Dermis blood vessel endothelial cell (primary cell): ENCODE data around the gene LMO7. TPM values are rescaled to one million over a fixed set of nuclear protein-coding genes. Genes with fewer than 3 reads are reported as not detected.
"Not testable (repeated sequence)": the region's sequence is repeated elsewhere in the genome, so short reads cannot be mapped to it uniquely, and the experiment has no call there.

Experiments used
- DNase-seq: peaks from one replicate; pipeline ENCODE4 v3.0.0; 2010
- total RNA-seq: library from RNA; depleted of rRNA; stranded (reverse); fragments of >200 nt; gene quantifications from 2 replicates; pipeline ENCODE4 v1.2.3, GENCODE V29; 2014

LMO7 gene
- total RNA-seq, 1 donor from 2014 or later, result 36.8 TPM

DNA sequence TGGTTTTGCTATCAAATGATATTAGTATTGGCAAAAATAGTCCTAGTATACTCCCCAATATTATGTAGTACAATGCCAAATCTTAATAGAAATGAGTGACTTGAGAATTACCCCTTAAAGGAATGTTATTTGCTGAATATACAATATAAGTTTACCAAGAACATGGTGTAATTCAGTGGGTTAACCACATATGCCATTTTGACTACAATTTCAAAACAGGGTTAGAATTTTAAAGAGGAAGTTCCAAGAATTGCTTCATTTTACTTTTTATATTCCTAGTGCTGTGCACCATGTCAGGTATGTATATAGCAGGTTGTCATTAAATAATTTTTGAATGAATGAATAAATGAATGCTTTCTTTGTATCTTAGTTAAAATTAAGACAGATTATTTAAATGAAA lies 66.3 kb downstream of the LMO7 start:
- DNase-seq, result no peak

DNA sequence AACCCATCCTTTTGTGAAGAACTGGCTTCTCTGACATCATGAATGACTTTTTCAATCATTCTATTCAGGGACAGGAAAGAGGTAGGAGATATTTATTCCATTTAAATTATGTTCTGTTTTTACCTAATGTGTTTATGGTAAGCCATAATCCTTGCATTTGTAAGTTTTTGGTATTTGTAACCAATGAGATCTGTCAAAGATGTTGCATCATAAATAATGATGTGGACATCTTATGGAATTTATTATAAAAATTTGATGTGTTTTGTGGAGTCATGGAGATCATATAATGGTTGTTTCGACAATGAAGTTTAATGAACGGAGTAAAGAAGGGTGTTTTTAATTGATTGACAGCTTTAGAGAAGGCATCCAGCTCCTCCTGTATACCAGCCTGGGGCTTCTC lies 67.6 kb downstream of the LMO7 start:
- DNase-seq, result no peak

DNA sequence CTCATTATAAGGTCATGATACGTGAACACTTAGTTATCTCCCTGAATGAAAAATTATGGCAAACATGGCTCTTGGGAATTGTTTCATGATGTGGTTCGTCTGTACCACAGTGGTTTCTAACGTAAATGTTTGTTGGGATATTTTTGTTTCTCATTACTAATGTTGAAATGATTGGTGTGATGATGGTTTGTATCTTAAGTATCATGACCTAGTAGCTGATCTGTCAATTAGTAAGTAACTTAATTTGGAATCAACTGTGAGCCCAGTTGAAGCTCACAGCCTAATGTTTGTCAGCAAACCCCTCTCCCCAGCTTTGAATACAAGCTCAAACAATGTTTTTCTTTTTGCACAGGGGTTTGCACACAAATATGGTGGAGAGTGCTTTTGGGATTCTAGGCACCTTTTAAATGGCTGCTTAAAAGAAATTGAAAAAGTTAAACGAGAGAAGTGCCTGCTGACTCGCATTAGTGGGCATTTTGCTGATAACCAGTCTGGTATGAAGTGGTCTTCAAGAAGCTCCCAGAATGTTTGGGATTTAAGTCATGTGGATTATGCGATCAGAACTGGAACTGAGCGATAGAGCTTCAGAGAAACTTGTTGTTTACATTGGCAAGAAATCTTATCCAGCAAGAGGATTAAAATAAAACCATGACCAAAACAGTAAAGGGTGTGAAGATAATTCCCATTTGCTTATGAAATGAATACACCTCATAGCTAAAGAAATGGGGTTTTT lies 68.2 kb downstream of the LMO7 start:
- DNase-seq, result peak; percentile 29

DNA sequence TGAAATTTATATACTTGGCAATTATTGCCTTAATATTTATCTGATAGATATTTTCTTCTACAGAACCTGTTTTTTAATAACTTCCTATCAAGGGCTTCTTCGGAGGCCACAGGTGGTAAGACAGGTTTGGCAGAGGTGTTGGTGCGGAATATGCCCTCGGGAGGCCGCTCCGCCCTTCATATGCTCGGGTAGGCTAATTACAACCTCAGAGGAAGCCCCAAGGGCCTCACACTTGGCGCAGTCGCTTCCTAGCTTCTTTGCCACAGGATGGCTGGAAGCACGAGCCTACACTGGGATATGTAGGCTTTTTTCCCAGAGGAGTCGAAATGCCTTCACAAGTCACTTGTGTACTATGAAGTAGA lies 68.8 kb downstream of the LMO7 start:
- peak; percentile 13 for DNase-seq

- peak; percentile 68 for DNase-seq
Measured at GRCh38 chr13:75705395-75705794, 69.3 kb downstream of the LMO7 start.

GRCh38 chr13:75705908-75706307 lies 69.8 kb downstream of the LMO7 start:
- no peak for DNase-seq

GRCh38 chr13:75713852-75714251 lies 77.7 kb downstream of the LMO7 start:
- DNase-seq, result no peak

- DNase-seq, result peak; percentile 36
Measured at GRCh38 chr13:75715601-75716523, 79.7 kb downstream of the LMO7 start.

- no peak for DNase-seq
Measured at GRCh38 chr13:75717525-75717924, 81.4 kb downstream of the LMO7 start.

- no peak for DNase-seq
Measured at GRCh38 chr13:75721307-75721706, 85.2 kb downstream of the LMO7 start.

DNA sequence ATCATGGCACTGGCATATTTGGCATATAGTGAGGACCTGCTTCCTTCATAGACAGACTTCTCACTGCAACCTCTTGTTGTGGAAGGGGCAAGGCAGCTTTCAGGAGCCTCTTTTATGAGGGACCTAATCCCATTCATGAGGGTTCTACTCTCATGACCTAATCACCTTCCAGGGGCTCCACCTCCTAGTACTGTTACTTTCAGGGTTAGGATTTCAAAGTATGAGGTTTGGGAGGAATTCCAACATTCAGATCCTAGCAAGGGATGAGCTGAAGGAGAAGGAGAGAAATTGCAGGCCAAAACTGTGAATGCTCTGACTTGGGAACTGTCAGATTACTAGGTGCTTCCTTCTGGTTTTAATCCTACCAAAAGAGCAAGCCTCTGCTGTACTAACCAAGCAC lies 87.8 kb downstream of the LMO7 start:
- no peak for DNase-seq

DNA sequence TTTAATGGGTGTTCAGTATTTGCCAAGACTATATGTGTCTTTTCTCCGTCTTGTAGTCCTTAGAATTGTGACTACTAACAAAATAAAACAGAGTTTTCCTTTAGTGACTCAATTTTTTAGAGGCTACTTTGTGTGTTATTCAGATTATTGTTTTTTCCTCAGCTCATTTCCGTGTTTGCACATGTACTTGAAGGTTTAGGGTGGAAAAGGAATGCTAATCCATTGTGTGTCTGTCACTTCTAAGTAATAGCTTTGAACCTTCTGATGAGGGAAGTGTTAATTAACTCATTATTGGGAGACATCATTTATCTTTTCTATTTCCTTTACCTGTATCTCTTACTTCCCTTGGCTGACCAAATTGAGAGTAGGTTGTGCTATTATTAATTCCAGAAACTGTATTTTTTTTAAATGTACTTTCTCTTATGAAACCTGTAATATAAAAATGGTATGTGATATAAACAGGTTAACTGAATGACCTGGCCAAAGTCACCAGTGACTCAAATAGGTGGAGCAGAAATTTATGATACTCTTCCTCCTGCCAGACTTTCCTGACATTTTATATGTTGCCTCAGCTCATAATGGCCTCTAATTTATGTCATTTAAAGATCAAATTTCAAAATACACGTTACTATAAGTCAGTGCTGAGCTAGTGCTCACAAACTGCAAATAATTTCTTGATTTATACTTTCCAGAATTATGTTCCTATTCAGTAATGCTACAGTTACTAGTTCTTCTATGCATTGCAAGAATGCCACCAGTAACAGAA lies 88.8 kb downstream of the LMO7 start:
- DNase-seq, result peak; percentile 63

GRCh38 chr13:75725736-75726135 lies 89.6 kb downstream of the LMO7 start:
- peak; percentile 27 for DNase-seq

DNA sequence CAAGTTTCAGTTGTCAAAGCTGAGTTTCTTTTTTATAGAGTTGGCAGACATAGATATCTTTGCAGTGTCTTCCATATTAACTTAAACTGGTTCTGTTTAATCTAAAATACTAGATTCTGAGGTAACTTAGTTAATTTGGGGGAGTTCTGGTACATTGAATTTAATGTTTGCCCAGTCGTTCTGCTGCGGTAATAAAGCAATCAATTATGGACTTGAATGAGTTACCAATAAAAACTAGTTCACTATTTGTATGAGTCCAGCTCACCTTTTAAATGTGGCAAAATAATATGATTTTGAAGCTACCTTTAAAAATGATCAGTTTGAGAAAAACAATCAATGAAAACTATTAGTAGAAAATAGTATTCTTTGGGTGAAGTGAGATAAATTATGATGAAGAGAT lies 90.2 kb downstream of the LMO7 start:
- no peak for DNase-seq

DNA sequence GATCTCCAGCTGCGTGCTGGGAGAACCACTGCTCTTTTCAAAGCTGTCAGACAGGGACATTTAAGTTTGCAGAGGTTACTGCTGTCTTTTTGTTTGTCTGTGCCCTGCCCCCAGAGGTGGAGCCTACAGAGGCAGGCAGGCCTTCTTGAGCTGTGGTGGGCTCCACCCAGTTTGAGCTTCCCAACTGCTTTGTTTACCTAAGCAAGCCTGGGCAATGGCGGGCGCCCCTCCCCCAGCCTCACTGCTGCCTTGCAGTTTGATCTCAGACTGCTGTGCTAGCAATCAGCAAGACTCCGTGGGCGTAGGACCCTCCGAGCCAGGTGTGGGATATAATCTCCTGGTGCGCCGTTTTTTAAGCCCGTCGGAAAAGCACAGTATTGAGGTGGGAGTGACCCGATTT lies 97.0 kb downstream of the LMO7 start:
- not testable (repeated sequence) for DNase-seq

DNA sequence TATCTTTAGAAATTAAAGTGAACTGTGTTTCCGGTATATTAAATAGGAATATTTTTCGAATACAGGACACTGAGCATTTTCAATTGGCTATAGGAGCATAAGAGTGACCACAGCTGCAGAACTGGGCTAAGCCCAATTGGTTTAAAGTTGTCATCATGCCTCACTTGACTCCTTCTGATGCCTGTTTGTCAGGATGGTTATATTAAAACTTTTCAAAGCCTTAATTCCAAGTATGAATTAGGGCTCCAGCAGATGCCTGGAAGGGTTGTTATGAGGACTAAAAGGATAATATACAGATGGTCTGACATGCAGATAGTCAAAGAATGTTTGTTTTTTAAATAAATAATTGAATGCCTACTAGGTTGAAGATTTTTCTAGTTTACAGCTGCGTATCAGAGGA lies 100.0 kb downstream of the LMO7 start:
- DNase-seq, result no peak

- DNase-seq, result no peak
Measured at GRCh38 chr13:75738841-75739240, 102.7 kb downstream of the LMO7 start.

- peak; percentile 20 for DNase-seq
Measured at GRCh38 chr13:75739244-75739868, 103.2 kb downstream of the LMO7 start.

DNA sequence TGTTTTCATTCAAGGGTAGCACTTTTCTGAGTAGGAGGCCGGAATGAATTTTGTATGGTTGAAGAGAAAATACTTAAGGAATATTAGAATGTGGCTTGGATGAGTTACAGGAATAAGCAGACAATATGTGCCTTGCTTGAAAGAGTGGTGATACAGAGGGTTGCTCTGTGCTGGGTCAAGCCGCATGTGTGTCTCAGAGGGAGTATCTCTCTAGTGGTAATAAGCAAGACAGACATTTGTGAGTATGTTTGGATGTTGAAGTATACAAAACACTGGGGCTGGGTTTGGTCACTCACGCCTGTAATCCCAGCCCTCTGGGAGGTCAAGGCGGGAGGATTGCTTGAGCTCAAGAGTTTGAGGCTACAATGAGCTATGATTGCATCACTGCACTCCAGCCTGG lies 103.9 kb downstream of the LMO7 start:
- no peak for DNase-seq

- not testable (repeated sequence) for DNase-seq
Measured at GRCh38 chr13:75743072-75743471, 106.9 kb downstream of the LMO7 start.

DNA sequence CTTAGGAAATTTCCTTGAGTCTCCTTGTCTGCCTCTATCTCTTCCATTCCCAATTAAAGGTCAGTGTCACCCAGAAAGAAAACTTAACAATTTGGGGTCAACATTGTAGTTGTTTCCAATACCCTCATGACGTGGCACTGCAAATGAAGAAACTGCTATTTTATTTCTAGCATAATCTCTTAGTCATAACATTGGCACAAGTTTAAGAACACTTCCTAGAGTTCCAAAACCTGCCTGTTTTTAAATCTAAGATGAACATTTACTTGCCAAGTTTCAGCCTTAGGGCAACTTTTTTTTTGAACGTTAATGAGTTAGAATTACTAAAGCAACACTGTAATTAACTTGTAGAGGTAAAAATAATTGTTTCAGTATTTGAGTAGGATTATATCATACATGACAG lies 108.0 kb downstream of the LMO7 start:
- DNase-seq, result no peak

DNA sequence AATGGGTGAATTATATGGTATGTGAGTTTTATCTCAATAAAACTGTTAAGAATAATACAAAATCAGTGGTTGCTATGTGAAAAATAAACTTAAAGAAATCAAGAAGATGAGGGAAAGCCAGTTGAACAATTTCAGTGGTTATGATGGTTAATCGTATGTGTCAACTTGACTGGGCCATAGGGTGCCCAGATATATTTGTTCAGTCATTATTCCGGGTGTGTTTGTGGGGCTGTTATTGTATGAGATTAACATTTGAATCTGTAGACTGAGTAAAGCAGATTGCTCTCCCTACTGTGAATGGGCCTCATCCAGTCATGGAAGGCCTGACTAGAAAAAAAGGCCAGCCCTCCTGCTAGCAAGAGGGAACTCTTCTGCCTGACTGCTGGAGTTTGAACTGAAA lies 109.3 kb downstream of the LMO7 start:
- DNase-seq, result no peak

DNA sequence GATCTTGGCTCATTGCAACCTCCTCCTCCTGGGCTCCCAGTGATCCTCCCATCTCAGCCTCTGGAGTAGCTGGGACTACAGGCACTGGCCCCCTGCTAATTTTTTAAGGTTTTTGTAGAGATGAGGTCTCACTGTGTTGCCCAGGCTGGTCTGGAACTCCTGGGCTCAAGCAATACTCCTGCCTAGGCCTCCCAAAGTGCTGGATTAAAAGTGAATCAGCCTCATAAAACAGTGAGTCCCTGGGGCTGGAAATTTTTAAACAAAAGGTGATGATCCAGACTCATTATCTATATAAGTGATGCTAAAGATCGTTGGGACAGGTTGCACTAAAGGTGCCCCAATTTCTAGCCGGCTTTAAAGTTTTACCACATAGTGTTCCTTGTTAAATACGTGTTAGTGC lies 112.7 kb downstream of the LMO7 start:
- DNase-seq, result no peak
